Measurements from ENCODE around the gene MARCO. TPM values are rescaled to one million over a fixed set of nuclear protein-coding genes. Genes with fewer than 3 reads are reported as not detected.

The MARCO gene
- total and polyA plus RNA-seq, 2 of the 8 experiments (the other 6 are each of a cell fraction or from before 2014, with no cell fraction given) = not detected

DNA sequence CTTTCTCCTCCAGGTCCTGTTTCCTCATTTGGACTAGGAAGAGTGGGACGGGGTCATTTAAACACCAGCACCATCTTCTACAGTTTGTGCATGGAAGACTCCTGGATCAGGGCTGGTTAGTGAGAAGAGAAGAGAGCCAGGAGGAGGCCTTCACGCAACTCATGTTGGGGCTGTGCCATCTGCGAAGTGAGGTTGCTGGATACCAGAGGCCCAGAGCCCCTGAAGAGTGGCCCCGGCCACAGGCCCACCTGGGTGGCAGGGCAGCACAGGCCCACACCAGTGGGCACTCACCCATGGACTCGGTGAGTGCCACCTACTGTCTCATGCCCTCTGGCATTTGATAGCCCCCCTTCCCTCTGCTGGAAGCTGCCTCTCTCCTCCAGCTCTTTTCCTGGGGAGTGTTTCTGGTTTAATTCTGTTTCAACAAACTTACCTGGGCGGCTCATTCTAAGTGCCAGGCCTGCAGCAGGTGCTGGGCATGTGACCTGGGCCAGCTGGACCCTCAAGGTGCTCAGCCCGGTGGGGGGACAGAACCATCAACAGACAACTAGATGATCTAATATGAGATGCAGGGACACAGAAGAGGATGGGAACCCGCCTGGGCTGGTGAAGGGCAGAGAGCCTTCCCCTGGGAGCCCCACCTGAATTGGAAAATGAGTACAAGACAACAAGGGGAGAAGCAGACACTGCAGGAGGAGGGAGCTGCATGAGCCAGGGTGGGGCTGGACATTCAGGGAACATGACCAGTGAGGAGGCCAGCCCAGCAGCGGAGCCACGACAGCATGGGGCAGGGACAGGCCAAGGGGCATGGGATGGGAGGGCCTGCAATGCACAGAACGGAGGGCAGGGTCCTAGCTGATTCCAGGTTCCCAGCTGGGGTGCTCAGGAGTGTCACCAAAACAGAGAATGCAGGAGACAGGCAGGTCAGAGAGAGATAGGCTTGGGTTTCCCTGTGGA is 70.6 kb downstream of the MARCO start:
- FAIRE-seq = no peak
- H3K79me2 ChIP-seq (ENCODE audit: control insufficient read depth in 1 of 2, insufficient read depth in 2 of 2, low read length in 2 of 2) = no peaks in the 10 kb centered on the region
- TF ChIP-seq USF2 (IDR thresholded peaks at IDR 0.05; ENCODE audit: low read length) = no peak
- TF ChIP-seq FOSL1 (IDR thresholded peaks at IDR 0.05; ENCODE audit: insufficient read depth, low read depth, low read length) = no peak
- no peak for TF ChIP-seq CTBP2 (IDR thresholded peaks at IDR 0.05; ENCODE audit: borderline replicate concordance, insufficient read depth, insufficient read length, low read length)
- TF ChIP-seq HDAC2 (IDR thresholded peaks at IDR 0.05; ENCODE audit: borderline replicate concordance in 1 of 2, low read depth in 2 of 2, low read length in 2 of 2) = no peak
- TF ChIP-seq CREB1 (IDR thresholded peaks at IDR 0.05) = no peak
- TF ChIP-seq SIX5 (IDR thresholded peaks at IDR 0.05; ENCODE audit: low read depth, low read length) = no peak
- TF ChIP-seq SIN3A (conservative IDR thresholded peaks at IDR 0.05 in 1 of 2, IDR thresholded peaks at IDR 0.05 in 1 of 2; ENCODE audit: low read depth in 1 of 2, low read length in 2 of 2) = no peak
- TF ChIP-seq SUZ12 (IDR thresholded peaks at IDR 0.05; ENCODE audit: low read length) = no peak
- no peak for TF ChIP-seq CHD1 (IDR thresholded peaks at IDR 0.05; ENCODE audit: low read depth, low read length)
- TF ChIP-seq POLR2AphosphoS5 (IDR thresholded peaks at IDR 0.05; ENCODE audit: low read depth, low read length) = no peak

More for the DNA sequence above, 70.6 kb downstream of the MARCO start:
- Histone ChIP-seq H3K4me3 (ENCODE audit: extremely low read depth in 1 of 4, insufficient read depth in 2 of 4, low read depth in 3 of 4, low read length in 4 of 4) (no peak overlapping the region), H4K91ac (replicated peaks; ENCODE audit: insufficient read length, low read length) (no peak overlapping the region), H4K20me1 (replicated peaks in 1 of 2; ENCODE audit: control insufficient read depth in 1 of 2, insufficient read depth in 2 of 2, low read length in 2 of 2) (no peaks in the 10 kb centered on the region), H3K4me1 (replicated peaks in 1 of 4; ENCODE audit: control insufficient read depth in 3 of 4, insufficient read depth in 4 of 4, low read length in 3 of 4) (peaks cover 0 to 3% (median under 1%) of the 10 kb centered on the region in 4 experiments; a peak in 4 of 7 replicates), H2BK5ac (ENCODE audit: low read depth, low read length) (no peak overlapping the region), H2BK15ac (ENCODE audit: low read length) (no peak overlapping the region), H2BK20ac (ENCODE audit: low read length) (no peak overlapping the region), H3K56ac (replicated peaks; ENCODE audit: insufficient read length, low read depth, low read length) (no peak overlapping the region), H2AFZ (ENCODE audit: low read length) (no peak overlapping the region), H3K14ac (ENCODE audit: insufficient read length) (no peak overlapping the region), H4K5ac (ENCODE audit: insufficient read length, low read depth, low read length) (no peak overlapping the region), H2BK12ac (ENCODE audit: low read depth, low read length) (no peak overlapping the region), H2AK5ac (ENCODE audit: low read depth, low read length) (no peak overlapping the region), H3K9ac (replicated peaks in 1 of 4; ENCODE audit: extremely low read depth in 1 of 4, low read depth in 3 of 4, low read length in 3 of 4) (no peak overlapping the region), H3K4ac (replicated peaks; ENCODE audit: insufficient read length, low read depth, low read length) (no peak overlapping the region), H2BK120ac (replicated peaks; ENCODE audit: low read depth, low read length) (no peak overlapping the region), H3K4me2 (ENCODE audit: insufficient read depth in 1 of 2, low read depth in 2 of 2, low read length in 2 of 2) (no peak overlapping the region; a peak in 1 of 4 replicates), H3K36me3 (ENCODE audit: control insufficient read depth in 2 of 4, insufficient read depth in 4 of 4, low read length in 3 of 4) (no peaks in the 10 kb centered on the region), H4K8ac (ENCODE audit: extremely low read depth, insufficient read depth, low read length) (no peak overlapping the region), H3K23me2 (ENCODE audit: low read depth, low read length) (no peaks in the 10 kb centered on the region), H3K27me3 (replicated peaks in 1 of 4; ENCODE audit: control insufficient read depth in 3 of 4, extremely low read depth in 1 of 4, insufficient read depth in 3 of 4, low read length in 3 of 4) (peaks cover 0 to 4% (median 3%) of the 10 kb centered on the region in 4 experiments; a peak in 5 of 7 replicates), H3K79me1 (ENCODE audit: low read depth, low read length) (no peaks in the 10 kb centered on the region), H3K23ac (ENCODE audit: insufficient read length) (no peak overlapping the region), H3K9me3 (ENCODE audit: insufficient read depth in 2 of 2, low read depth in 1 of 2, low read length in 1 of 2) (no peaks in the 10 kb centered on the region), H3K18ac (ENCODE audit: extremely low read depth, low read length) (no peak overlapping the region), H3K27ac (ENCODE audit: low read depth, low read length) (no peak overlapping the region)
- ChIA-PET POLR2A (ENCODE audit: partially characterized antibody) (interaction anchor here (0.8 kb wide), 1 partner anchor 14 kb away, joined by 3 read pairs; no protein-coding TSS in a partner anchor), CTCF (ENCODE audit: partially characterized antibody) (interaction anchor here (0.6 to 4.3 kb wide), 31 partner anchors 14 to 1207 kb away, joined by 3 to 61 read pairs (median 4); no protein-coding TSS in a partner anchor)
- peak in 1 of 2 experiments; percentile 39 for DNase-seq (ENCODE audit: low read depth in 1 of 2, low spot score in 2 of 2)
- WGBS, 2 experiments (ENCODE audit: extremely low coverage in 1 of 2, insufficient coverage in 1 of 2, insufficient read length in 1 of 2, insufficient replicate concordance in 2 of 2, low coverage in 1 of 2, low lambda C conversion rate in 2 of 2, missing lambda C conversion rate in 1 of 2) = 83% methylated on average over 11 of the region's 11 CpGs; no CpG with 5 or more reads in 1 of the 2 experiments

Data from H1 (cell line).